H9 (cell line): ENCODE data around the gene TBC1D22A. TPM values are rescaled to one million over a fixed set of nuclear protein-coding genes. Genes with fewer than 3 reads are reported as not detected.

Experiments
- DNase-seq: peaks from one replicate; pipeline ENCODE4 v3.0.0-alpha.2; 2017
- H2AFZ ChIP-seq: one replicate; pipeline ENCODE4 v1.6.1; 2013; ENCODE audit warnings: mild to moderate bottlenecking, low read length, control low read depth, moderate library complexity
- H2AK5ac ChIP-seq: 2 replicates; pipeline ENCODE4 v1.6.1; 2013; ENCODE audit warnings: low read length, control low read depth, mixed read lengths; ENCODE audit not compliant: insufficient read length
- H2BK120ac ChIP-seq: one replicate; pipeline ENCODE4 v1.6.1; 2013; ENCODE audit warnings: low read depth, mild to moderate bottlenecking, low read length, control low read depth, inconsistent platforms; ENCODE audit not compliant: poor library complexity, severe bottlenecking
- H2BK12ac ChIP-seq: 2 replicates; pipeline ENCODE4 v1.6.1; 2013; ENCODE audit warnings: low read length, control low read depth, mixed read lengths, low read depth; ENCODE audit not compliant: insufficient read length
- H2BK15ac ChIP-seq: 2 replicates; pipeline ENCODE4 v1.6.1; 2013; ENCODE audit warnings: low read depth, low read length, control low read depth
- H2BK20ac ChIP-seq: one replicate; pipeline ENCODE4 v1.6.1; 2013; ENCODE audit warnings: low read depth, mild to moderate bottlenecking, low read length, control low read depth, inconsistent platforms; ENCODE audit not compliant: poor library complexity, severe bottlenecking
- H2BK5ac ChIP-seq: 2 replicates; pipeline ENCODE4 v1.6.1; 2013; ENCODE audit warnings: low read length, control low read depth, mixed read lengths; ENCODE audit not compliant: insufficient read length
- H3K14ac ChIP-seq: 2 replicates; pipeline ENCODE4 v1.6.1; 2013; ENCODE audit warnings: low read length, control low read depth; ENCODE audit not compliant: insufficient read depth
- H3K18ac ChIP-seq: 2 replicates; pipeline ENCODE4 v1.6.1; 2013; ENCODE audit warnings: low read depth, mild to moderate bottlenecking, mixed read lengths, low read length, control low read depth; ENCODE audit not compliant: insufficient read length
- H3K23ac ChIP-seq: 2 replicates; pipeline ENCODE4 v1.6.1; 2013; ENCODE audit warnings: low read length, control low read depth, mixed read lengths, low read depth; ENCODE audit not compliant: insufficient read length
- H3K23me2 ChIP-seq: 2 replicates; pipeline ENCODE4 v1.6.1; 2013; ENCODE audit warnings: low read depth, mild to moderate bottlenecking, mixed read lengths, low read length, control low read depth; ENCODE audit not compliant: insufficient read length, poor library complexity, severe bottlenecking
- H3K27ac ChIP-seq: 2 replicates; pipeline ENCODE4 v1.5.1; 2013; ENCODE audit warnings: low read length, control low read depth, mixed read lengths, low read depth; ENCODE audit not compliant: insufficient read length
- H3K27me3 ChIP-seq: 2 replicates; pipeline ENCODE4 v1.6.1; 2013; ENCODE audit warnings: low read length, control low read depth, inconsistent platforms; ENCODE audit not compliant: insufficient read depth
- H3K4ac ChIP-seq: 2 replicates; pipeline ENCODE4 v1.6.1; 2013; ENCODE audit warnings: low read depth, mild to moderate bottlenecking, control low read depth, inconsistent platforms, low read length, moderate library complexity
- H3K4me1 ChIP-seq: 2 replicates; pipeline ENCODE4 v1.6.1; 2013; ENCODE audit warnings: low read length, control low read depth, inconsistent platforms; ENCODE audit not compliant: insufficient read depth
- H3K4me2 ChIP-seq: 2 replicates; pipeline ENCODE4 v1.6.1; 2013; ENCODE audit warnings: low read length, control low read depth, mixed read lengths; ENCODE audit not compliant: insufficient read length, insufficient read depth
- H3K56ac ChIP-seq: 2 replicates; pipeline ENCODE4 v1.6.1; 2013; ENCODE audit warnings: low read depth, mild to moderate bottlenecking, mixed read lengths, low read length, control low read depth; ENCODE audit not compliant: insufficient read length
- H3K79me1 ChIP-seq: 2 replicates; pipeline ENCODE4 v1.6.1; 2013; ENCODE audit warnings: low read depth, mild to moderate bottlenecking, moderate library complexity, low read length, control low read depth, inconsistent platforms; ENCODE audit not compliant: insufficient read depth, poor library complexity, severe bottlenecking
- H3K79me2 ChIP-seq: 2 replicates; pipeline ENCODE4 v1.6.1; 2013; ENCODE audit warnings: low read length, control low read depth, inconsistent platforms; ENCODE audit not compliant: insufficient read depth
- H3K9ac ChIP-seq: 2 replicates; pipeline ENCODE4 v1.6.1; 2013; ENCODE audit warnings: low read length, control low read depth, mixed read lengths; ENCODE audit not compliant: insufficient read length; ENCODE audit errors: extremely low read depth
- H3K9me3 ChIP-seq: one replicate; pipeline ENCODE4 v1.6.1; 2013; ENCODE audit warnings: low read depth, low read length, inconsistent platforms; ENCODE audit not compliant: control insufficient read depth
- H3T11ph ChIP-seq: one replicate; pipeline ENCODE4 v1.6.1; 2013; ENCODE audit warnings: mild to moderate bottlenecking, low read length, control low read depth, inconsistent platforms
- H4K20me1 ChIP-seq: one replicate; pipeline ENCODE4 v1.6.1; 2013; ENCODE audit not compliant: control insufficient read depth, insufficient read length, insufficient read depth
- H4K5ac ChIP-seq: 2 replicates; pipeline ENCODE4 v1.6.1; 2013; ENCODE audit warnings: low read depth, mild to moderate bottlenecking, mixed read lengths, low read length, control low read depth; ENCODE audit not compliant: insufficient read length
- H4K8ac ChIP-seq: replicated peaks from 2 replicates; pipeline ENCODE4 v1.6.1; 2013; ENCODE audit warnings: low read length, control low read depth, mixed read lengths, low read depth; ENCODE audit not compliant: insufficient read length
- H4K91ac ChIP-seq: 2 replicates; pipeline ENCODE4 v1.6.1; 2013; ENCODE audit warnings: low read depth, mild to moderate bottlenecking, moderate library complexity, mixed read lengths, low read length, control low read depth; ENCODE audit not compliant: insufficient read length
- H3K27ac Mint-ChIP-seq, 3 experiments: 2 replicates in 2 of 3; 3 replicates in 1 of 3; pipeline ENCODE4 v1.8.0; 2020 to 2021; ENCODE audit warnings: mixed read lengths in 3 of 3, mild to moderate bottlenecking in 1 of 3, moderate library complexity in 1 of 3
- H3K27me3 Mint-ChIP-seq: 2 replicates; pipeline ENCODE4 v1.8.0; 2021; ENCODE audit warnings: low read depth, mild to moderate bottlenecking, moderate library complexity, mixed read lengths
- H3K36me3 Mint-ChIP-seq, 3 experiments: 2 replicates in 2 of 3; 3 replicates in 1 of 3; pipeline ENCODE4 v1.8.0; 2020 to 2021; ENCODE audit warnings: low read depth in 3 of 3, mixed read lengths in 3 of 3; ENCODE audit not compliant: insufficient read depth in 1 of 3
- H3K4me1 Mint-ChIP-seq, 2 experiments: 2 replicates each; pipeline ENCODE4 v1.8.0; 2020; ENCODE audit warnings: mixed read lengths in 2 of 2
- H3K4me3 Mint-ChIP-seq, 2 experiments: 2 replicates in 1 of 2; 3 replicates in 1 of 2; pipeline ENCODE4 v1.8.0; 2020 to 2021; ENCODE audit warnings: mild to moderate bottlenecking in 2 of 2, mixed read lengths in 2 of 2, moderate library complexity in 1 of 2
- H3K9me3 Mint-ChIP-seq, 2 experiments: 2 replicates in 1 of 2; 3 replicates in 1 of 2; pipeline ENCODE4 v1.8.0; 2020; ENCODE audit warnings: mild to moderate bottlenecking in 2 of 2, mixed read lengths in 2 of 2, moderate library complexity in 1 of 2
- WGBS: extraction: QIAGEN DNeasy Blood & Tissue Kit; methylation state at CpG from one replicate; pipeline ENCODE4 v1.1.7; 2013; ENCODE audit warnings: missing lambda C conversion rate, low lambda C conversion rate, mixed read lengths; ENCODE audit not compliant: insufficient read length; ENCODE audit errors: extremely low coverage; 5-methylcytosine and 5-hydroxymethylcytosine counted together
- total RNA-seq: library from RNA; stranded (reverse); gene quantifications from 2 replicates; pipeline ENCODE4 v1.2.1, GENCODE V29; 2021
- TF ChIP-seq, protein P1 (sequence below): fragments of 200-600 bp; sonication (generic); conservative IDR thresholded peaks from 3 replicates; pipeline ENCODE4 v1.8.0; 2021; ENCODE audit warnings: antibody characterized with exemption, mild to moderate bottlenecking

TBC1D22A gene
- total RNA-seq, 1 experiment from 2014 or later = 20.8 TPM

GRCh38 chr22:46984751-46985506 is 222.5 kb downstream of the TBC1D22A start:
- Histone ChIP-seq H2AK5ac (no peak overlapping the region), H2BK12ac (no peak overlapping the region), H2AFZ (no peak overlapping the region), H3T11ph (no peak overlapping the region), H3K14ac (no peak overlapping the region), H3K79me2 (peaks cover 1% of the 10 kb centered on the region), H4K20me1 (no peaks in the 10 kb centered on the region), H4K5ac (no peak overlapping the region), H3K18ac (no peak overlapping the region), H3K4ac (no peak overlapping the region), H2BK20ac (no peak overlapping the region), H3K23me2 (no peaks in the 10 kb centered on the region), H3K56ac (no peak overlapping the region), H3K9me3 (no peaks in the 10 kb centered on the region), H3K4me2 (no peak overlapping the region), H3K27me3 (no peaks in the 10 kb centered on the region), H3K23ac (no peak overlapping the region), H3K4me1 (no peaks in the 10 kb centered on the region), H3K79me1 (no peaks in the 10 kb centered on the region), H3K9ac (no peak overlapping the region), H4K91ac (no peak overlapping the region), H4K8ac (no peak overlapping the region), H3K27ac (no peak overlapping the region), H2BK15ac (no peak overlapping the region), H2BK5ac (no peak overlapping the region), H2BK120ac (no peak overlapping the region)
- WGBS = no CpG with 5 or more reads among the region's 16 CpGs
- DNase-seq = no peak
- Mint-ChIP-seq H3K36me3 (peaks cover 0 to under 1% (median 0%) of the 10 kb centered on the region in 3 experiments; a peak in 4 of 7 replicates), H3K9me3 (no peaks in the 10 kb centered on the region), H3K4me3 (no peak overlapping the region), H3K4me1 (peaks cover 4 to 8% of the 10 kb centered on the region in 2 experiments; a peak in 3 of 4 replicates), H3K27ac (peak overlapping the region in 2 of 3 experiments; percentile 27 to 73; a peak in 4 of 7 replicates), H3K27me3 (no peaks in the 10 kb centered on the region)
- TF ChIP-seq, protein P1, sequence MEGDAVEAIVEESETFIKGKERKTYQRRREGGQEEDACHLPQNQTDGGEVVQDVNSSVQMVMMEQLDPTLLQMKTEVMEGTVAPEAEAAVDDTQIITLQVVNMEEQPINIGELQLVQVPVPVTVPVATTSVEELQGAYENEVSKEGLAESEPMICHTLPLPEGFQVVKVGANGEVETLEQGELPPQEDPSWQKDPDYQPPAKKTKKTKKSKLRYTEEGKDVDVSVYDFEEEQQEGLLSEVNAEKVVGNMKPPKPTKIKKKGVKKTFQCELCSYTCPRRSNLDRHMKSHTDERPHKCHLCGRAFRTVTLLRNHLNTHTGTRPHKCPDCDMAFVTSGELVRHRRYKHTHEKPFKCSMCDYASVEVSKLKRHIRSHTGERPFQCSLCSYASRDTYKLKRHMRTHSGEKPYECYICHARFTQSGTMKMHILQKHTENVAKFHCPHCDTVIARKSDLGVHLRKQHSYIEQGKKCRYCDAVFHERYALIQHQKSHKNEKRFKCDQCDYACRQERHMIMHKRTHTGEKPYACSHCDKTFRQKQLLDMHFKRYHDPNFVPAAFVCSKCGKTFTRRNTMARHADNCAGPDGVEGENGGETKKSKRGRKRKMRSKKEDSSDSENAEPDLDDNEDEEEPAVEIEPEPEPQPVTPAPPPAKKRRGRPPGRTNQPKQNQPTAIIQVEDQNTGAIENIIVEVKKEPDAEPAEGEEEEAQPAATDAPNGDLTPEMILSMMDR = no peak
